Activated T-cell treated with anti-CD3 and anti-CD28 coated beads for 1 hour (primary cell): Measurements from ENCODE around the gene PSMD3.
"Not testable (repeated sequence)": the region's sequence is repeated elsewhere in the genome, so short reads cannot be mapped to it uniquely, and the experiment has no call there.

ENCODE experiments used
- DNase-seq: peaks from one replicate; pipeline ENCODE4 v3.0.0-alpha.2; 2020; ENCODE audit warnings: low read depth

The PSMD3 gene

GRCh38 chr17:39996800-39997199 lies 16.2 kb downstream of the PSMD3 start:
- no peak for DNase-seq

GRCh38 chr17:39997543-39997942 lies 16.9 kb downstream of the PSMD3 start:
- no peak for DNase-seq

GRCh38 chr17:39999067-39999466 lies 18.5 kb downstream of the PSMD3 start:
- DNase-seq: no peak

GRCh38 chr17:40000161-40000560 lies 19.6 kb downstream of the PSMD3 start:
- DNase-seq: no peak

- not testable (repeated sequence) for DNase-seq
Measured at GRCh38 chr17:40001335-40001734, 20.7 kb downstream of the PSMD3 start.

GRCh38 chr17:40004072-40004471 lies 23.5 kb downstream of the PSMD3 start:
- no peak for DNase-seq

- no peak for DNase-seq
Measured at GRCh38 chr17:40004712-40005111, 24.1 kb downstream of the PSMD3 start.

GRCh38 chr17:40005520-40005919 lies 24.9 kb downstream of the PSMD3 start:
- DNase-seq: no peak

GRCh38 chr17:40010946-40011500 lies 30.4 kb downstream of the PSMD3 start:
- DNase-seq: not testable (repeated sequence)

- DNase-seq: not testable (repeated sequence)
Measured at GRCh38 chr17:40012017-40012647, 31.5 kb downstream of the PSMD3 start.

GRCh38 chr17:40014375-40014980 lies 33.9 kb downstream of the PSMD3 start:
- DNase-seq: no peak

- DNase-seq: no peak
Measured at GRCh38 chr17:40015005-40015997, 34.7 kb downstream of the PSMD3 start, which contains the start of gene CSF3. Gene CSF3, plus strand, starts transcription at chr17:40015440. Its CDS starts 35 bp downstream, at chr17:40015475.

GRCh38 chr17:40015998-40016985 lies 35.7 kb downstream of the PSMD3 start:
- no peak for DNase-seq

GRCh38 chr17:40017422-40018080 lies 36.9 kb downstream of the PSMD3 start:
- no peak for DNase-seq

GRCh38 chr17:40018211-40019121 lies 37.9 kb downstream of the PSMD3 start:
- DNase-seq: no peak

GRCh38 chr17:40019140-40019991 lies 38.8 kb downstream of the PSMD3 start:
- DNase-seq: no peak

- DNase-seq: no peak
Measured at GRCh38 chr17:40020146-40020545, 39.5 kb downstream of the PSMD3 start.

GRCh38 chr17:40021451-40021971 lies 40.9 kb downstream of the PSMD3 start:
- no peak for DNase-seq
